ENCODE results near the gene C16orf92.

The C16orf92 gene

DNA sequence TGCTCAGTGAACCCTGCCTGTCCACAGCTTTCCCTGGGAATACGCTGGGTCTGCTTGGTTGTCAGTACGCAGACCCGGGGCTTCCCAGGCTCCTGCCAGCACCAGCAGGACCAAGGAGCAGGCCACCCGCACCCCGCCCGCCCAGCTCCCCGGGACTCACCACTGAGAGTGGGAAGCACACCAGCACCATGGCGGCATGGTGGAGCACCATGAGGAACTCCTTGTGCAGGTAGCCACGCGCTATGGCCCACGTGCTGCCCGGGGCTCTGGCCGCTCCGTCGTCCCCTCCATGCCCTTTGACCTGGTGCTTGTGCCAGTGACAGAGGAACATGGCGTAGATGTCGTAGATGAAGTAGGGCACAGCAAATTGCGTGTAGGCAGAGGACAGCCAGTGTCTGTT, 3.5 kb downstream of the C16orf92 start:
- Histone ChIP-seq H3K4me3 (ENCODE audit: control insufficient read depth in 1 of 7, extremely low read depth in 1 of 7, insufficient read depth in 4 of 7, low read depth in 2 of 7, low read length in 6 of 7) (no peak overlapping the region), H3K4me1 (ENCODE audit: control extremely low read depth in 1 of 4, control insufficient read depth in 4 of 4, insufficient read depth in 4 of 4, low read length in 3 of 4) (peaks cover 0 to 13% (median 7%) of the 10 kb centered on the region in 4 experiments), H3K27me3 (replicated peaks in 2 of 5; ENCODE audit: control insufficient read depth in 4 of 5, insufficient read depth in 5 of 5, low read length in 4 of 5) (peaks cover 0 to 54% (median 25%) of the 10 kb centered on the region in 5 experiments), H3K36me3 (ENCODE audit: control insufficient read depth in 4 of 4, insufficient read depth in 4 of 4, low read length in 3 of 4) (no peaks in the 10 kb centered on the region), H3K9me3 (ENCODE audit: control extremely low read depth in 1 of 5, control insufficient read depth in 4 of 5, insufficient read depth in 2 of 5, low read depth in 1 of 5, low read length in 4 of 5) (no peaks in the 10 kb centered on the region), H3K27ac (ENCODE audit: insufficient read depth in 1 of 2, low read depth in 1 of 2, low read length in 2 of 2, poor library complexity in 1 of 2, severe bottlenecking in 2 of 2) (no peak overlapping the region)
- ChIA-PET CTCF (no interaction called here), POLR2A (no interaction called here)
- no peak for DNase-seq
- 96% methylated on average over 14 of the region's 18 CpGs for WGBS (ENCODE audit: insufficient coverage)

GRCh38 chr16:30027588-30028437, 4.8 kb downstream of the C16orf92 start:
- H3K4me3 ChIP-seq (ENCODE audit: control insufficient read depth in 1 of 7, extremely low read depth in 1 of 7, insufficient read depth in 4 of 7, low read depth in 2 of 7, low read length in 6 of 7): no peak overlapping the region
- no peak overlapping the region for H3K27ac ChIP-seq (ENCODE audit: insufficient read depth in 1 of 2, low read depth in 1 of 2, low read length in 2 of 2, poor library complexity in 1 of 2, severe bottlenecking in 2 of 2)
- H3K9me3 ChIP-seq (ENCODE audit: control extremely low read depth in 1 of 5, control insufficient read depth in 4 of 5, insufficient read depth in 2 of 5, low read depth in 1 of 5, low read length in 4 of 5): no peaks in the 10 kb centered on the region
- WGBS (ENCODE audit: insufficient coverage): 65% methylated on average over 12 of the region's 13 CpGs
- H3K27me3 ChIP-seq (replicated peaks in 2 of 5; ENCODE audit: control insufficient read depth in 4 of 5, insufficient read depth in 5 of 5, low read length in 4 of 5): peaks cover 0 to 65% (median 25%) of the 10 kb centered on the region in 5 experiments
- no peak for DNase-seq
- POLR2A ChIA-PET: no interaction called here
- H3K4me1 ChIP-seq (ENCODE audit: control extremely low read depth in 1 of 4, control insufficient read depth in 4 of 4, insufficient read depth in 4 of 4, low read length in 3 of 4): peaks cover 0 to 12% (median 8%) of the 10 kb centered on the region in 4 experiments
- H3K36me3 ChIP-seq (ENCODE audit: control insufficient read depth in 4 of 4, insufficient read depth in 4 of 4, low read length in 3 of 4): no peaks in the 10 kb centered on the region
- CTCF ChIA-PET: interaction anchor here (0.7 to 1.6 kb wide), 5 partner anchors 9 to 28 kb away, joined by 3 to 5 read pairs (median 3); no protein-coding TSS in a partner anchor

DNA sequence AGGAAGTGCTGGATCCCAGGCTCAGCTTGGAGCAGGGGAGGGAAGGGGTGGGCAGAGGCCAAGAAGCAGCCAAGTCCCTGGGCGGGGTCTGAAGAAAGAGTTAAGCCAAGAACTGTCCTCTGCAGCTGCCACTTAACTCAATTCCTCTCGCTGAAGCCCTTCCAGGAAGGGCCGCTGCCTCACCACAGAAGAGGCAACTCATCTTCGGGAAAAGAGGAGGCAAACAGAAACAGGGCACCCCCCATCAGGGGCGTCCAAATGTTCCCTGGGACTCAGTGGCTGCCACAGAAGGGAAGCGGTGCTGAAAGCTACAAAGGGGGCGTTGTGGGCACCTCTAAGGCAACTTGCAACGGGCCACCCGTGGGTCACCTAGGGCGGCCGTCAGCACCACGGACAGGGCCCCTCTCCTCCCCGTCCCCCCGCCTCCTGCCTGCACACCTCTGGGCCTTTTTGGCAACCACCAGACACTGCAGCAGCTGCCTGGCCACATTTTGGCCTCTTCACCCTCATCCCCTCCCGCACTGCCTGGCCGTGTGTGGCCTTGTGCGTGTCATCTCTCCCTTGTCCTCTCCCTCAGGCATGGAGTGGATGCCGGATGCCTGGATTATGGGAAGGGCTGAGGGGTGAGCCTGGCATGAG, 5.6 kb downstream of the C16orf92 start:
- WGBS (ENCODE audit: insufficient coverage): 25% methylated on average over 11 of the region's 18 CpGs

GRCh38 chr16:30030011-30030685, 7.2 kb downstream of the C16orf92 start:
- no peak overlapping the region for H3K4me3 ChIP-seq (ENCODE audit: control insufficient read depth in 1 of 7, extremely low read depth in 1 of 7, insufficient read depth in 4 of 7, low read depth in 2 of 7, low read length in 6 of 7)
- POLR2A ChIA-PET: no interaction called here
- 20% methylated on average over 20 of the region's 23 CpGs for WGBS (ENCODE audit: insufficient coverage)
- H3K27me3 ChIP-seq (replicated peaks in 2 of 5; ENCODE audit: control insufficient read depth in 4 of 5, insufficient read depth in 5 of 5, low read length in 4 of 5): peaks cover 0 to 65% (median 25%) of the 10 kb centered on the region in 5 experiments
- no peak for DNase-seq
- H3K9me3 ChIP-seq (ENCODE audit: control extremely low read depth in 1 of 5, control insufficient read depth in 4 of 5, insufficient read depth in 2 of 5, low read depth in 1 of 5, low read length in 4 of 5): no peaks in the 10 kb centered on the region
- CTCF ChIA-PET: interaction anchor here (2.4 to 2.6 kb wide), 2 partner anchors 26 to 183 kb away, joined by 9 to 16 read pairs; no protein-coding TSS in a partner anchor
- H3K27ac ChIP-seq (ENCODE audit: insufficient read depth in 1 of 2, low read depth in 1 of 2, low read length in 2 of 2, poor library complexity in 1 of 2, severe bottlenecking in 2 of 2): no peak overlapping the region
- H3K4me1 ChIP-seq (ENCODE audit: control extremely low read depth in 1 of 4, control insufficient read depth in 4 of 4, insufficient read depth in 4 of 4, low read length in 3 of 4): peaks cover 0 to 12% (median 8%) of the 10 kb centered on the region in 4 experiments
- H3K36me3 ChIP-seq (ENCODE audit: control insufficient read depth in 4 of 4, insufficient read depth in 4 of 4, low read length in 3 of 4): no peaks in the 10 kb centered on the region

More for the DNA sequence above, 5.6 kb downstream of the C16orf92 start:
- ChIA-PET CTCF (interaction anchor here (0.7 to 1.6 kb wide), 5 partner anchors 10 to 27 kb away, joined by 3 to 5 read pairs (median 3); no protein-coding TSS in a partner anchor), POLR2A (no interaction called here)
- no peaks in the 10 kb centered on the region for H3K36me3 ChIP-seq (ENCODE audit: control insufficient read depth in 4 of 4, insufficient read depth in 4 of 4, low read length in 3 of 4)
- H3K9me3 ChIP-seq (ENCODE audit: control extremely low read depth in 1 of 5, control insufficient read depth in 4 of 5, insufficient read depth in 2 of 5, low read depth in 1 of 5, low read length in 4 of 5): no peaks in the 10 kb centered on the region
- peak in 2 of 3 donors; percentile 60 to 68 for DNase-seq
- peaks cover 0 to 65% (median 25%) of the 10 kb centered on the region in 5 experiments for H3K27me3 ChIP-seq (replicated peaks in 2 of 5; ENCODE audit: control insufficient read depth in 4 of 5, insufficient read depth in 5 of 5, low read length in 4 of 5)
- peaks cover 0 to 12% (median 8%) of the 10 kb centered on the region in 4 experiments for H3K4me1 ChIP-seq (ENCODE audit: control extremely low read depth in 1 of 4, control insufficient read depth in 4 of 4, insufficient read depth in 4 of 4, low read length in 3 of 4)
- H3K4me3 ChIP-seq (ENCODE audit: control insufficient read depth in 1 of 7, extremely low read depth in 1 of 7, insufficient read depth in 4 of 7, low read depth in 2 of 7, low read length in 6 of 7): no peak overlapping the region
- no peak overlapping the region for H3K27ac ChIP-seq (ENCODE audit: insufficient read depth in 1 of 2, low read depth in 1 of 2, low read length in 2 of 2, poor library complexity in 1 of 2, severe bottlenecking in 2 of 2)

DNA sequence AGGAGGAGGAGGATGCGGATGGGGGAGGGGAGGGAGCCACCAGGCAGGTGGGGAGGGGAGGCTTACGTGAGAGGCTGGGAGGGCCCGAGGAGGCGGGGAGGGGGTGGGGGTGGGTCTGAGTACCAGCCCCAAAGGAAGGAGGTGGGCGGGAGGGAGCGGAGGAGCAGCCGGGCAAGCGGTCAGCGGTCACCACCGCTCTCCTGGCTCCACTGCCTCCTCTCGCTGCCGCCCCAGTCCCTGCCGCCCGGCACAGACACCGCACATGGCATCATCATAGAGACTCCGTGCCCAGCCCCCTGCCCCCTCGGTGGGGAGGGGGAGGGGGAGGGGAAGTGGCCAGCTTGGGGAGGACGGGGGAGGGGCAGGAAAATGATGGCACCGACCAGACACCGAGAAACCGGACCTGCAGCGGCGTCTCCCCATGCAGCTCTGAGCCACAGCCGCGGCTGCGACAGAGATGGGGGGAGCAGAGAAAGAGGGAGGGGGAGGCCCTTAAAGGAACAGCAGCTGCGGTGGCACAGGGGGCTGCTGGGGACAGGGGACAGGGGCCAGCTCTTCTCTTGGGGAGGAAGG, 7.9 kb downstream of the C16orf92 start, which contains the start of gene TLCD3B:
TSS of gene TLCD3B (minus strand) at position 431 of the 573 bp plus-strand sequence. CDS start 744 bp downstream, outside the sequence.
- no peak for DNase-seq
- ChIA-PET CTCF (interaction anchor here (1.0 to 2.9 kb wide), 16 partner anchors 8 to 339 kb away, joined by 3 to 23 read pairs (median 6); partner anchors contain the start of genes ASPHD1, C16orf92, SEZ6L2 and TBX6), POLR2A (interaction anchor here (0.6 kb wide), 1 partner anchor 502 kb away, joined by 3 read pairs; no protein-coding TSS in a partner anchor)
- Histone ChIP-seq H3K27me3 (replicated peaks in 2 of 5; ENCODE audit: control insufficient read depth in 4 of 5, insufficient read depth in 5 of 5, low read length in 4 of 5) (peaks cover 0 to 65% (median 25%) of the 10 kb centered on the region in 5 experiments), H3K9me3 (ENCODE audit: control extremely low read depth in 1 of 5, control insufficient read depth in 4 of 5, insufficient read depth in 2 of 5, low read depth in 1 of 5, low read length in 4 of 5) (no peaks in the 10 kb centered on the region), H3K4me1 (ENCODE audit: control extremely low read depth in 1 of 4, control insufficient read depth in 4 of 4, insufficient read depth in 4 of 4, low read length in 3 of 4) (peaks cover 0 to 12% (median 8%) of the 10 kb centered on the region in 4 experiments), H3K4me3 (ENCODE audit: control insufficient read depth in 1 of 7, extremely low read depth in 1 of 7, insufficient read depth in 4 of 7, low read depth in 2 of 7, low read length in 6 of 7) (peak within 1 kb of the TSS in 1 of 7 experiments; percentile 34), H3K27ac (ENCODE audit: insufficient read depth in 1 of 2, low read depth in 1 of 2, low read length in 2 of 2, poor library complexity in 1 of 2, severe bottlenecking in 2 of 2) (no peak within 1 kb of the TSS), H3K36me3 (ENCODE audit: control insufficient read depth in 4 of 4, insufficient read depth in 4 of 4, low read length in 3 of 4) (no peaks in the 10 kb centered on the region)
- WGBS (ENCODE audit: insufficient coverage): 0% methylated on average over 8 of the region's 27 CpGs

DNA sequence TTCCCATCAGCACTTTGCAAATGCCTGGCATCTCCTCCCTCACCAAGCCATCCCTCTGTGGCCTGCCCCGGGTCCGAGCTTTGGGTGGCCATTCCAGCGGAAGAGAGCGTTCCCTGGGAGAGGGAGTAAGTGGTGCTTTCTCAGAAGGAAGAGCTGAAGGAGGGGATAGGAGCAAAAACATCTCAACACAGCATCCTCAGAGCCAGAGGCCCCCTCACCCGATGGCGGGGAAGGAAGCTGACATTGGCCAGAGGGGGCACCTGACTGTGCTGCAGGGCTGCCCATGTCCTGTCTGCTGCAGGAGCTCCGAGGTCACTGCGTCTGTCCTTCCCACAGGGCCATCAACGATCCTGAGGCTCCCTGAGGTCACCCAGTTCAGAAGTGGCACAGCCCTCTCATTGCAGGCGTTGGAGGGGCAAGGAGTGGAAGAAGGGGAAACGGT, 8.5 kb downstream of the C16orf92 start:
- CTCF ChIA-PET: interaction anchor here (0.5 to 2.9 kb wide), 21 partner anchors 9 to 595 kb away, joined by 3 to 23 read pairs (median 5); partner anchors contain the start of genes ASPHD1, C16orf92, PAGR1 and SEZ6L2
- H3K27me3 ChIP-seq (replicated peaks in 2 of 5; ENCODE audit: control insufficient read depth in 4 of 5, insufficient read depth in 5 of 5, low read length in 4 of 5): peaks cover 0 to 59% (median 24%) of the 10 kb centered on the region in 5 experiments
- POLR2A ChIA-PET: interaction anchor here (0.6 kb wide), 1 partner anchor 378 kb away, joined by 6 read pairs; no protein-coding TSS in a partner anchor
- no peak overlapping the region for H3K27ac ChIP-seq (ENCODE audit: insufficient read depth in 1 of 2, low read depth in 1 of 2, low read length in 2 of 2, poor library complexity in 1 of 2, severe bottlenecking in 2 of 2)
- no peaks in the 10 kb centered on the region for H3K9me3 ChIP-seq (ENCODE audit: control extremely low read depth in 1 of 5, control insufficient read depth in 4 of 5, insufficient read depth in 2 of 5, low read depth in 1 of 5, low read length in 4 of 5)
- peaks cover 0 to 12% (median 8%) of the 10 kb centered on the region in 4 experiments for H3K4me1 ChIP-seq (ENCODE audit: control extremely low read depth in 1 of 4, control insufficient read depth in 4 of 4, insufficient read depth in 4 of 4, low read length in 3 of 4)
- DNase-seq: no peak
- no peak overlapping the region for H3K4me3 ChIP-seq (ENCODE audit: control insufficient read depth in 1 of 7, extremely low read depth in 1 of 7, insufficient read depth in 4 of 7, low read depth in 2 of 7, low read length in 6 of 7)
- no peaks in the 10 kb centered on the region for H3K36me3 ChIP-seq (ENCODE audit: control insufficient read depth in 4 of 4, insufficient read depth in 4 of 4, low read length in 3 of 4)
- 23% methylated on average over 9 of the region's 11 CpGs for WGBS (ENCODE audit: insufficient coverage)

Measured in common myeloid progenitor, CD34-positive (primary cell).